Lower leg skin (tissue), 3 donors: ENCODE data around the gene TDRD6.

Experiments
- CTCF ChIP-seq, 3 donors: fragments of 450-650 bp; IDR thresholded peaks; one replicate each; pipeline ENCODE4 v1.5.1; 2016; ENCODE audit warnings: antibody characterized with exemption in 3 of 3, mild to moderate bottlenecking in 3 of 3, moderate library complexity in 2 of 3
- POLR2A ChIP-seq, 2 donors: fragments of 450-650 bp; IDR thresholded peaks; one replicate each; pipeline ENCODE4 v1.6.1; 2016 to 2017; ENCODE audit warnings: antibody characterized with exemption in 2 of 2, mild to moderate bottlenecking in 1 of 2, moderate library complexity in 1 of 2

GRCh38 chr6:46743425-46744158 is 55.9 kb downstream of the TDRD6 start:
- TF ChIP-seq POLR2A (IDR thresholded peaks at IDR 0.05): no peak
- no peak for TF ChIP-seq CTCF (IDR thresholded peaks at IDR 0.05)
